Large intestine (tissue), 3 donors: ENCODE data around the gene EPHB2. TPM values are rescaled to one million over a fixed set of nuclear protein-coding genes. Genes with fewer than 3 reads are reported as not detected.

Experiments
- DNase-seq, 2 donors: peaks; one replicate each; pipeline versions ENCODE4 v3.0.0 to v3.0.0-alpha.2; 2013
- H3K27ac ChIP-seq: one replicate; pipeline ENCODE4 v1.5.1; 2013; ENCODE audit warnings: low read length
- H3K27me3 ChIP-seq: 2 replicates; pipeline ENCODE4 v1.6.1; 2013; ENCODE audit warnings: low read length; ENCODE audit not compliant: control insufficient read depth, insufficient read depth
- H3K36me3 ChIP-seq: 2 replicates; pipeline ENCODE4 v1.6.1; 2013; ENCODE audit warnings: low read length; ENCODE audit not compliant: control insufficient read depth, insufficient read depth
- H3K4me1 ChIP-seq: one replicate; pipeline ENCODE4 v1.6.1; 2013; ENCODE audit warnings: low read length; ENCODE audit not compliant: control insufficient read depth, insufficient read depth
- H3K4me3 ChIP-seq: one replicate; pipeline ENCODE4 v1.5.1; 2013; ENCODE audit warnings: low read length
- H3K9me3 ChIP-seq: one replicate; pipeline ENCODE4 v1.6.1; 2013; ENCODE audit warnings: mild to moderate bottlenecking, low read depth, low read length, moderate library complexity; ENCODE audit not compliant: control insufficient read depth
- WGBS: methylation state at CpG from one replicate; pipeline ENCODE4 v1.1.5; 2013; ENCODE audit warnings: low lambda C conversion rate; ENCODE audit not compliant: insufficient coverage; 5-methylcytosine and 5-hydroxymethylcytosine counted together
- polyA plus RNA-seq: library from polyadenylated mRNA; unstranded; fragments of 120-200 nt; gene quantifications from one replicate; pipeline ENCODE4 v1.2.1, GENCODE V29; 2013

Gene EPHB2
- polyA plus RNA-seq, 1 donor = 37.6 TPM

- Histone ChIP-seq H3K4me1 (no peaks in the 10 kb centered on the region), H3K4me3 (no peak overlapping the region), H3K27ac (no peak overlapping the region), H3K27me3 (no peaks in the 10 kb centered on the region), H3K36me3 (no peaks in the 10 kb centered on the region), H3K9me3 (no peaks in the 10 kb centered on the region)
- DNase-seq = no peak
- WGBS = 96% methylated on average over 3 of the region's 10 CpGs
Measured at GRCh38 chr1:22776035-22776613, 65.5 kb downstream of the EPHB2 start.

- no CpG with 5 or more reads among the region's 7 CpGs for WGBS
- Histone ChIP-seq H3K9me3 (no peaks in the 10 kb centered on the region), H3K4me3 (no peak overlapping the region), H3K4me1 (no peaks in the 10 kb centered on the region), H3K27me3 (no peaks in the 10 kb centered on the region), H3K36me3 (no peaks in the 10 kb centered on the region), H3K27ac (no peak overlapping the region)
- no peak for DNase-seq
Measured at GRCh38 chr1:22777388-22778057, 66.9 kb downstream of the EPHB2 start.

- peak overlapping the region; percentile 17 for H3K27ac ChIP-seq
- no peaks in the 10 kb centered on the region for H3K36me3 ChIP-seq
- no peaks in the 10 kb centered on the region for H3K9me3 ChIP-seq
- H3K27me3 ChIP-seq = no peaks in the 10 kb centered on the region
- H3K4me3 ChIP-seq = no peak overlapping the region
- H3K4me1 ChIP-seq = no peaks in the 10 kb centered on the region
- DNase-seq = no peak
- WGBS = no CpG with 5 or more reads among the region's 2 CpGs
Measured at GRCh38 chr1:22778408-22778807, 67.8 kb downstream of the EPHB2 start.

- H3K36me3 ChIP-seq = peaks cover 4% of the 10 kb centered on the region
- H3K27me3 ChIP-seq = no peaks in the 10 kb centered on the region
- no peak overlapping the region for H3K4me3 ChIP-seq
- H3K27ac ChIP-seq = peak overlapping the region; percentile 17
- H3K9me3 ChIP-seq = no peaks in the 10 kb centered on the region
- H3K4me1 ChIP-seq = no peaks in the 10 kb centered on the region
- DNase-seq = no peak
- WGBS = no CpG with 5 or more reads among the region's 9 CpGs
Measured at GRCh38 chr1:22778862-22779520, 68.4 kb downstream of the EPHB2 start.

GRCh38 chr1:22780696-22781095 is 70.1 kb downstream of the EPHB2 start:
- Histone ChIP-seq H3K27me3 (no peaks in the 10 kb centered on the region), H3K4me3 (no peak overlapping the region), H3K4me1 (no peaks in the 10 kb centered on the region), H3K36me3 (peaks cover 15% of the 10 kb centered on the region), H3K27ac (no peak overlapping the region), H3K9me3 (no peaks in the 10 kb centered on the region)
- DNase-seq = peak in 1 of 2 donors; percentile 36
- no CpG with 5 or more reads among the region's 14 CpGs for WGBS

- Histone ChIP-seq H3K27ac (no peak overlapping the region), H3K4me3 (no peak overlapping the region), H3K27me3 (no peaks in the 10 kb centered on the region), H3K36me3 (peaks cover 19% of the 10 kb centered on the region), H3K9me3 (no peaks in the 10 kb centered on the region), H3K4me1 (no peaks in the 10 kb centered on the region)
- WGBS = no CpG with 5 or more reads among the region's 4 CpGs
- DNase-seq = no peak
Measured at GRCh38 chr1:22781483-22781882, 70.8 kb downstream of the EPHB2 start.

- Histone ChIP-seq H3K36me3 (peaks cover 21% of the 10 kb centered on the region), H3K9me3 (no peaks in the 10 kb centered on the region), H3K27me3 (no peaks in the 10 kb centered on the region), H3K4me1 (no peaks in the 10 kb centered on the region), H3K4me3 (no peak overlapping the region), H3K27ac (no peak overlapping the region)
- no peak for DNase-seq
- WGBS = 100% methylated on average over 1 of the region's 8 CpGs
Measured at GRCh38 chr1:22782406-22782805, 71.8 kb downstream of the EPHB2 start.

GRCh38 chr1:22784317-22784716 is 73.7 kb downstream of the EPHB2 start:
- Histone ChIP-seq H3K4me1 (peaks cover 7% of the 10 kb centered on the region), H3K4me3 (no peak overlapping the region), H3K27ac (no peak overlapping the region), H3K9me3 (no peaks in the 10 kb centered on the region), H3K36me3 (peaks cover 21% of the 10 kb centered on the region), H3K27me3 (no peaks in the 10 kb centered on the region)
- WGBS = no CpG with 5 or more reads among the region's 19 CpGs
- no peak for DNase-seq

- DNase-seq = no peak
- Histone ChIP-seq H3K9me3 (no peaks in the 10 kb centered on the region), H3K36me3 (peaks cover 21% of the 10 kb centered on the region), H3K4me1 (peaks cover 9% of the 10 kb centered on the region), H3K4me3 (no peak overlapping the region), H3K27me3 (no peaks in the 10 kb centered on the region), H3K27ac (no peak overlapping the region)
- no CpG with 5 or more reads among the region's 27 CpGs for WGBS
Measured at GRCh38 chr1:22784737-22785136, 74.1 kb downstream of the EPHB2 start.

- Histone ChIP-seq H3K4me1 (peaks cover 21% of the 10 kb centered on the region), H3K27me3 (no peaks in the 10 kb centered on the region), H3K4me3 (no peak overlapping the region), H3K36me3 (peaks cover 21% of the 10 kb centered on the region), H3K9me3 (no peaks in the 10 kb centered on the region), H3K27ac (no peak overlapping the region)
- WGBS = no CpG with 5 or more reads among the region's 1 CpG
- DNase-seq = no peak
Measured at GRCh38 chr1:22786101-22786500, 75.5 kb downstream of the EPHB2 start.
